IMR-90 (cell line): ENCODE measurements around the gene MEX3A. TPM values are rescaled to one million over a fixed set of nuclear protein-coding genes. Genes with fewer than 3 reads are reported as not detected.

Experiments used
- ATAC-seq: fragments of 200-7000 bp; cut with Tn5 transposase; 2 replicates; pipeline ENCODE4 v1.9.1; 2020; ENCODE audit warnings: low read depth, mild to moderate bottlenecking, moderate library complexity
- BruUV-seq: library from RNA; stranded (reverse); fragments of 400-500 nt; replicated peaks from 2 replicates; lab custom pipeline; 2021; lab: Mats Ljungman, UMichigan
- CTCF ChIA-PET: fragments of 300-600 bp; formaldehyde crosslinking; extraction: SDS; loops from one replicate; lab custom pipeline; 2021; ENCODE audit warnings: antibody characterized with exemption; lab: Yijun Ruan, JAX
- POLR2A ChIA-PET: fragments of 300-600 bp; sonication (Branson Sonifier 250); formaldehyde crosslinking; loops from one replicate; lab custom pipeline; 2022; ENCODE audit warnings: antibody characterized with exemption; ENCODE audit not compliant: unreplicated experiment; lab: Charles Lee
- DNase-seq: peaks from one replicate; pipeline ENCODE4 v3.0.0; 2013
- H2AFZ ChIP-seq: replicated peaks from 2 replicates; pipeline ENCODE3; 2013; ENCODE audit warnings: low read length, mild to moderate bottlenecking; ENCODE audit not compliant: poor library complexity
- H2AK5ac ChIP-seq: 2 replicates; pipeline ENCODE4 v1.6.1; 2013; ENCODE audit warnings: low read depth, low read length, inconsistent platforms
- H2AK9ac ChIP-seq: replicated peaks from 2 replicates; pipeline ENCODE3; 2013; ENCODE audit warnings: mild to moderate bottlenecking, low read depth, low read length, moderate library complexity; ENCODE audit not compliant: poor library complexity
- H2BK120ac ChIP-seq: 2 replicates; pipeline ENCODE4 v1.6.1; 2013; ENCODE audit warnings: low read depth, low read length, inconsistent platforms
- H2BK15ac ChIP-seq: 3 replicates; pipeline ENCODE4 v1.6.1; 2013; ENCODE audit warnings: low read depth, low read length, inconsistent platforms
- H2BK20ac ChIP-seq: 2 replicates; pipeline ENCODE4 v1.6.1; 2013; ENCODE audit warnings: low read depth, mild to moderate bottlenecking, inconsistent platforms, low read length, moderate library complexity
- H2BK5ac ChIP-seq: 2 replicates; pipeline ENCODE4 v1.6.1; 2013; ENCODE audit warnings: mild to moderate bottlenecking, low read depth, low read length, inconsistent platforms; ENCODE audit not compliant: poor library complexity, severe bottlenecking
- H3K14ac ChIP-seq: replicated peaks from 2 replicates; pipeline ENCODE4 v1.6.1; 2013; ENCODE audit warnings: low read depth, low read length, inconsistent platforms
- H3K18ac ChIP-seq: 2 replicates; pipeline ENCODE4 v1.6.1; 2013; ENCODE audit warnings: low read depth, low read length, control low read depth
- H3K23ac ChIP-seq: 2 replicates; pipeline ENCODE4 v1.6.1; 2013; ENCODE audit warnings: low read depth, low read length, inconsistent platforms
- H3K27ac ChIP-seq: 2 replicates; pipeline ENCODE4 v1.5.1; 2013; ENCODE audit warnings: mild to moderate bottlenecking, control low read depth, low read length; ENCODE audit not compliant: insufficient read depth
- H3K27me3 ChIP-seq: 2 replicates; pipeline ENCODE4 v1.6.1; 2013; ENCODE audit warnings: low read length; ENCODE audit not compliant: control insufficient read depth, insufficient read depth
- H3K36me3 ChIP-seq: 2 replicates; pipeline ENCODE4 v1.6.1; 2013; ENCODE audit warnings: low read length, mixed read lengths; ENCODE audit not compliant: control insufficient read depth, insufficient read depth
- H3K4ac ChIP-seq: 2 replicates; pipeline ENCODE4 v1.6.1; 2013; ENCODE audit warnings: low read depth, low read length, inconsistent platforms
- H3K4me1 ChIP-seq: 2 replicates; pipeline ENCODE4 v1.6.1; 2013; ENCODE audit warnings: low read length, mixed read lengths; ENCODE audit not compliant: control insufficient read depth, insufficient read depth
- H3K4me2 ChIP-seq: 2 replicates; pipeline ENCODE4 v1.6.1; 2013; ENCODE audit warnings: low read depth, mild to moderate bottlenecking, control low read depth, low read length, moderate library complexity
- H3K4me3 ChIP-seq: 2 replicates; pipeline ENCODE4 v1.5.1; 2013; ENCODE audit warnings: low read depth, mild to moderate bottlenecking, control low read depth, low read length, moderate library complexity; ENCODE audit not compliant: insufficient read depth
- H3K56ac ChIP-seq: 2 replicates; pipeline ENCODE4 v1.6.1; 2013; ENCODE audit warnings: low read length, inconsistent platforms; ENCODE audit not compliant: insufficient read depth; ENCODE audit errors: extremely low read depth
- H3K79me1 ChIP-seq, 2 experiments: 2 replicates each; pipeline ENCODE4 v1.6.1; 2013; ENCODE audit warnings: low read length in 2 of 2, inconsistent platforms in 1 of 2, low read depth in 1 of 2
- H3K9ac ChIP-seq: 2 replicates; pipeline ENCODE4 v1.6.1; 2013; ENCODE audit warnings: low read depth, low read length, control low read depth
- H3K9me1 ChIP-seq: 2 replicates; pipeline ENCODE4 v1.6.1; 2013; ENCODE audit warnings: low read length, inconsistent platforms; ENCODE audit not compliant: insufficient read depth
- H3K9me3 ChIP-seq: 2 replicates; pipeline ENCODE4 v1.6.1; 2013; ENCODE audit warnings: low read length; ENCODE audit not compliant: control insufficient read depth, insufficient read depth
- H4K20me1 ChIP-seq: 2 replicates; pipeline ENCODE4 v1.6.1; 2013; ENCODE audit warnings: low read length, inconsistent platforms; ENCODE audit not compliant: insufficient read depth
- H4K5ac ChIP-seq: 2 replicates; pipeline ENCODE4 v1.6.1; 2013; ENCODE audit warnings: mild to moderate bottlenecking, low read depth, low read length, control low read depth
- H4K8ac ChIP-seq, 2 experiments: 2 replicates each; pipeline ENCODE4 v1.6.1; 2013; ENCODE audit warnings: low read depth in 2 of 2, low read length in 2 of 2, control low read depth in 1 of 2, inconsistent platforms in 1 of 2
- H4K91ac ChIP-seq: 2 replicates; pipeline ENCODE4 v1.6.1; 2013; ENCODE audit warnings: low read depth, low read length, inconsistent platforms; ENCODE audit not compliant: insufficient read depth
- CEBPB ChIP-seq: IDR thresholded peaks from 2 replicates; pipeline ENCODE4 v1.6.1; 2012; ENCODE audit warnings: low read depth, low read length, improper control_type of control experiment
- CHD1 ChIP-seq: IDR thresholded peaks from 2 replicates; pipeline ENCODE4 v1.6.1; 2012; ENCODE audit warnings: low read depth, low read length, improper control_type of control experiment
- FOS ChIP-seq: fragments of 150-350 bp; IDR thresholded peaks from 2 replicates; pipeline ENCODE4 v1.6.1; 2016; ENCODE audit warnings: low read depth, low read length
- MAZ ChIP-seq: IDR thresholded peaks from 2 replicates; pipeline ENCODE4 v1.6.1; 2012; ENCODE audit warnings: low read depth, mild to moderate bottlenecking, low read length, improper control_type of control experiment, moderate library complexity, borderline replicate concordance
- MXI1 ChIP-seq: IDR thresholded peaks from 2 replicates; pipeline ENCODE4 v1.6.1; 2012; ENCODE audit warnings: low read depth, mild to moderate bottlenecking, low read length, moderate library complexity, borderline replicate concordance
- NFE2L2 ChIP-seq: fragments of 150-350 bp; IDR thresholded peaks from 2 replicates; pipeline ENCODE4 v1.6.1; 2016; ENCODE audit warnings: low read depth, mild to moderate bottlenecking, low read length
- POLR2A ChIP-seq: IDR thresholded peaks from 2 replicates; pipeline ENCODE4 v1.6.1; 2012; ENCODE audit warnings: mild to moderate bottlenecking, low read depth, low read length
- RCOR1 ChIP-seq: IDR thresholded peaks from 2 replicates; pipeline ENCODE4 v1.6.1; 2012; ENCODE audit warnings: mild to moderate bottlenecking, low read length, improper control_type of control experiment; ENCODE audit not compliant: insufficient replicate concordance
- WGBS, 2 experiments: methylation state at CpG; one replicate each; pipeline versions ENCODE4 v1.1.5 to v1.1.7; 2013; ENCODE audit warnings: missing lambda C conversion rate in 2 of 2; ENCODE audit not compliant: insufficient read length in 1 of 2; ENCODE audit errors: extremely low coverage in 2 of 2; 5-methylcytosine and 5-hydroxymethylcytosine counted together
- dilution Hi-C: fragments of 300-500 bp; cut with HindIII; formaldehyde crosslinking; loops from one replicate; pipeline ENCODE4 v1.14.3; 2018; ENCODE audit warnings: low sequenced_read_pairs; ENCODE audit not compliant: unreplicated experiment
- in situ Hi-C: fragments of 300-500 bp; cut with MboI; formaldehyde crosslinking; loops from 3 replicates; pipeline ENCODE4 v1.14.3; 2019; ENCODE audit warnings: low sequenced_read_pairs, inconsistent platforms, mixed read lengths
- intact Hi-C: fragments of 100-400 bp; cut with micrococcal nuclease; formaldehyde crosslinking; loops from 2 replicates; pipeline ENCODE4 v1.10.0; 2022
- polyA plus RNA-seq, 3 experiments: library from polyadenylated mRNA; depleted of rRNA; stranded (reverse); fragments of >200 nt; gene quantifications; 2 replicates each; pipeline ENCODE4 v1.2.3, GENCODE V29; 2012; ENCODE audit warnings: low replicate concordance in 1 of 3
- total RNA-seq: library from RNA; depleted of rRNA; stranded (reverse); fragments of >200 nt; gene quantifications from 2 replicates; pipeline ENCODE4 v1.2.3, GENCODE V29; 2012
- TF ChIP-seq, protein P1 (sequence below): fragments of 150-350 bp; IDR thresholded peaks from 2 replicates; pipeline ENCODE4 v1.6.1; 2017; ENCODE audit warnings: mild to moderate bottlenecking, antibody characterized with exemption, low read length, low read depth

The MEX3A gene
- total and polyA plus RNA-seq, 2 of the 4 experiments (the other 2 are of a cell fraction), result 2.3 to 9.0 TPM

DNA sequence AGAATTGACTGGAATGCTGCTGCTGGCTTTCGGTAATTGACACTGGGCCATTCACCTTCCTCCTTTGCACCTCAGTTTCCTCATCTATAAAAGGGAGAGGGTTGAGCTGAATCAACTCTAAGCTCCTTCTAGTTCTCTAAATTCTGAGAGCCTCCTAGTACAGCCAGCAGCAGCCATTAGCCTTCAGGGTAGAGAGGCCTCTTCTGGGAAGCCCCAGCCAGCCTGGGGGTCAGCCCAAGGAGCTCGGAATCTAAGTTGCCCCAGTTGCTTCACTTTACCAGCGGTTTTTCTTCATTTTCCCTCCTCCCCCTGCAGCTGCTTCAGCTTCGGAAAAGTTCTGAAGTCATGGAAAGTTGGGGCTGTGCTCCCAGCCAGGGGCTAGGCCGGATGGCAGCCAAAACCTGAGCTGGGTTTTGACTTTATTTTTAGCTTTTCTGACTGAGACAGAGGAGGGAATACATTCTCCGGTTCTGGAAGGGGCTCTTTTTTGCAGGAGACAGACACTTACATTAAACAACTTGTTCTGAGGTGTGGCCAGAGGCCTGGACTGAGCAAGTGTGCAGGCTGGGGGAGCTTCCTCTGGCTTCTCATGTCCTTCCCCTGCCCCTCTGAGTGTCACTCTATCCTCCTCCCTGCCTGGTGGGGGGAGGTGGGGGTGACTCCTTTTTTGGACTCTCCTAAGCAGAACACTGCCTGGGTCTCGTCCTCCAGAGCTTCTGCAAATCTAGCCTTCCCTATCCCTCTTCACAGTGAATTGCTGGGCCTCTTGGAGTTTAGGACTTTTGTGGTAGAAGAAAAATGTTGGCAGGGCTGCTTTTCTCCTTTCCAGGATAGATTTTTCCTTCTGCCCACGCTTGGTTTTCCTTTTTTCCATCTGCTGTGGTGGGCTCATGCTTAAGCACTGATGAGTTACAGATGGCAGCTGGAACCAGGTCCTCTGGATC is 46.7 kb upstream of the MEX3A start:
- H2BK20ac ChIP-seq, result peak overlapping the region; percentile 98
- peak overlapping the region; percentile 100 for H2AK5ac ChIP-seq
- H3K9me1 ChIP-seq, result peaks cover 4% of the 10 kb centered on the region; the same call in 1 of the 2 replicates
- BruUV-seq, result no TSS peak
- H4K5ac ChIP-seq, result peak overlapping the region; percentile 95
- in situ Hi-C loops, result no loop called here
- H3K18ac ChIP-seq, result peak overlapping the region; percentile 95
- H4K8ac ChIP-seq, result peak overlapping the region; percentile 83 to 97
- ChIA-PET CTCF (interaction anchor here (0.6 to 4.0 kb wide), 9 partner anchors 9 to 106 kb away, joined by 3 to 64 read pairs (median 5); no protein-coding TSS in a partner anchor), POLR2A (interaction anchor here (0.6 to 2.6 kb wide), 4 partner anchors 13 to 227 kb away, joined by 3 to 10 read pairs (median 8); partner anchors contain the start of gene LMNA)
- H2AK9ac ChIP-seq, result peak overlapping the region; percentile 99
- H3K4me1 ChIP-seq, result peaks cover 46% of the 10 kb centered on the region
- H2AFZ ChIP-seq, result no peak overlapping the region
- peak overlapping the region; percentile 100 for H3K4ac ChIP-seq
- DNase-seq (peak; percentile 84), ATAC-seq (no peak)
- H3K36me3 ChIP-seq, result peaks cover 23% of the 10 kb centered on the region
- WGBS, 2 experiments, result no CpG with 5 or more reads among the region's 8 CpGs
- H3K4me3 ChIP-seq, result no peak overlapping the region
- peak overlapping the region; percentile 76 for H3K4me2 ChIP-seq
- peak overlapping the region; percentile 95 for H3K27ac ChIP-seq
- H3K9me3 ChIP-seq, result no peaks in the 10 kb centered on the region
- peak overlapping the region; percentile 100 for H4K91ac ChIP-seq
- H3K56ac ChIP-seq, result peak overlapping the region; percentile 97
- H3K79me1 ChIP-seq, result peaks cover 0 to 56% of the 10 kb centered on the region in 2 experiments; a peak in 2 of 4 replicates
- H3K27me3 ChIP-seq, result no peaks in the 10 kb centered on the region
- H2BK120ac ChIP-seq, result peak overlapping the region; percentile 99
- H3K9ac ChIP-seq, result peak overlapping the region; percentile 81
- intact Hi-C loops, result no loop called here
- peak overlapping the region; percentile 89 for H2BK15ac ChIP-seq
- dilution Hi-C loops, result no loop called here
- H4K20me1 ChIP-seq, result peaks cover 53% of the 10 kb centered on the region
- H3K14ac ChIP-seq, result peak overlapping the region; percentile 100
- peak overlapping the region; percentile 97 for H2BK5ac ChIP-seq
- TF ChIP-seq POLR2A (no peak; the same call in none of the 2 replicates), CEBPB (0 out of 2 replicates have a peak, but pooled peaks have one; percentile 19), RCOR1 (no peak), NFE2L2 (peak; percentile 20; the same call in 1 of the 2 replicates), CHD1 (no peak), MXI1 (no peak), FOS (no peak), MAZ (0 out of 2 replicates have a peak, but pooled peaks have one; percentile 8)
- TF ChIP-seq, protein P1, sequence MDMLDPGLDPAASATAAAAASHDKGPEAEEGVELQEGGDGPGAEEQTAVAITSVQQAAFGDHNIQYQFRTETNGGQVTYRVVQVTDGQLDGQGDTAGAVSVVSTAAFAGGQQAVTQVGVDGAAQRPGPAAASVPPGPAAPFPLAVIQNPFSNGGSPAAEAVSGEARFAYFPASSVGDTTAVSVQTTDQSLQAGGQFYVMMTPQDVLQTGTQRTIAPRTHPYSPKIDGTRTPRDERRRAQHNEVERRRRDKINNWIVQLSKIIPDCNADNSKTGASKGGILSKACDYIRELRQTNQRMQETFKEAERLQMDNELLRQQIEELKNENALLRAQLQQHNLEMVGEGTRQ, result no peak
- peak overlapping the region; percentile 100 for H3K23ac ChIP-seq
